Hematopoietic multipotent progenitor cell treated with erythropoietin and hydrocortisone succinate and interleukin-3 and kit ligand, for 17 days (in vitro differentiated cells): ENCODE data around the gene TSKU.

Experiments used
- DNase-seq: peaks from one replicate; pipeline ENCODE4 v3.0.0-alpha.2; 2015; ENCODE audit warnings: low spot score

The TSKU gene

DNA sequence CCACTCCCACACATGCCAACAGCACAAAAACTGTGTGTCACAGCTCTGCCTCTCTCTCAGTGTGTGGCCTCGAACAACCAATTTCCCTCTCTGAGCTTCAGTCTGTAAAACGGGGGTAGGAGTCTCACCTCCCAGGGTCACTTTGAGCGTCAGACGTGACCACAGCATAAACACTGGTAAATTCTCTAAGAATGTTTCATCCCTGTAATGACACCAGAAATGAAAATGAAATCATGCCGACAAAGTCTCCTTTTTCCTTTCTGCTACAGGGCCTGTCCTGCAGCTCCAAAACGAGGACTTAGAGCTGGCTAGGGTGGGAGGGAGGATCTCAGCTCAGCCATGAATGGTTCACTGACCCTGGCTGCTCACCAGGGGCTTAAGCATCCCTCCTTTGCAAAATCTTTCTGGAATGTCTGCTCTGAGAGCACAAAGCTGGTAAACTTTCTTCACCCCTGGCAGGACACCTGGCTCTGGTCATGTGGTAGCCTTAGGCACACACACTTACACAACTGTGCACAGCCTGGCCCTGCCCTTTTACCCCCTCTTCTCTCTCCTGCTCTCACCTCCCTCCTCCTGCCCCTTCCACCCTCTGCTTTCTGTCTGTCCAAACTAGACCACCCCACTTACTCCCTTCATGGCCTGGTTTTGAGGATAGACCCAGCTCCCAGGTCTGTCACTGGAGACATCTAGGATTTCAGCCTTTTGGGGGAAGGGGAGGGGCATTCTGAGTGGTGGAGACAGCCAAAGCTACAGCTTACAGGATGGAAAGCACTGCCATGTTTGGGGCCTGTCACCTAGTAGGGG lies 12.3 kb upstream of the TSKU start:
- DNase-seq, result no peak

GRCh38 chr11:76771446-76772099 lies 11.6 kb upstream of the TSKU start:
- no peak for DNase-seq

GRCh38 chr11:76772100-76772782 lies 10.9 kb upstream of the TSKU start:
- DNase-seq, result no peak

GRCh38 chr11:76772783-76773106 lies 10.4 kb upstream of the TSKU start:
- DNase-seq, result no peak

DNA sequence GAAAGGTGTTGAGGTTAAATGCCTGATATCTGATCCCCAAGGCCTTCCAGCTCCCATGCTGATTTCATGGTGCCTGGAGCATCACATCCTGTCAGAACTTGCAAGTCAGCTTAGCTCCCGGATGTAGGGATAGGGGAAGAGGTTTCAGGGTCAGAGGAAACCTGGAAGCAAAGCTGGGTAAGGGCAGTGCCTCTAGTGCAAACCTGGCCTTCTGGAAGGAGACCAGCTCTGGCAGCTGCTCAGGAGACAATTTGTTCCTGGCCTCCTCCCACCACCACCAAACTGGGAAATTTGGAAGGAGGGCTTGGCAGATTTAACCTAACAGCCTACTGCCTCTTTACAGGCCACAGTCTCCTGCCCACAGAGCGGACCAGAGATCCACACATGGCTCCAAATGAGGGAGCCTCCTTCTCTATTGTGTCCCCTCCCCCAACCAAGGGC lies 9.2 kb upstream of the TSKU start:
- DNase-seq, result no peak

- no peak for DNase-seq
These were observed 6.7 kb upstream of the TSKU start for GRCh38 chr11:76776472-76776871.

- no peak for DNase-seq
These were observed 5.9 kb upstream of the TSKU start for GRCh38 chr11:76777305-76777704.

DNA sequence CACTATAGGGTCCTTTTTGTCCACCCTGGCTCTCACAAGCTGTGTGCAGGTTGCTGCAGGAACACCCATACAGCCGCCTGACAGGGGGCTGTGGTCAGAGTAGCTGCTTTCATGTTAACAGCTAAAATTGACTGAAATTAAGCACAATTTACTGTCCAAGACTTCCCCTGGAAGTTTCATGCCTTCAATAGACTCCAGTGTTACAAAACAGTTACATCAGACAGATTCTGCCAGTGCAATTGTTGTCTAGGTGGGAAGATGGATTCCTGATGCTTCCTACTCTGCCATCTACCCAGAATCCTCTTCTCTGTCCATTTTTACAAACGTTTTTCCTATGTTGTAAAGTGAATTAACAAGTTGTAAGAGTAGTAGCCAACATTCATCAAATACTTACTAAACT lies 5.3 kb upstream of the TSKU start:
- DNase-seq, result no peak

- DNase-seq, result no peak
These were observed 4.3 kb upstream of the TSKU start for GRCh38 chr11:76778874-76779273.

- DNase-seq, result no peak
These were observed 1.9 kb upstream of the TSKU start for GRCh38 chr11:76781046-76781801.

DNA sequence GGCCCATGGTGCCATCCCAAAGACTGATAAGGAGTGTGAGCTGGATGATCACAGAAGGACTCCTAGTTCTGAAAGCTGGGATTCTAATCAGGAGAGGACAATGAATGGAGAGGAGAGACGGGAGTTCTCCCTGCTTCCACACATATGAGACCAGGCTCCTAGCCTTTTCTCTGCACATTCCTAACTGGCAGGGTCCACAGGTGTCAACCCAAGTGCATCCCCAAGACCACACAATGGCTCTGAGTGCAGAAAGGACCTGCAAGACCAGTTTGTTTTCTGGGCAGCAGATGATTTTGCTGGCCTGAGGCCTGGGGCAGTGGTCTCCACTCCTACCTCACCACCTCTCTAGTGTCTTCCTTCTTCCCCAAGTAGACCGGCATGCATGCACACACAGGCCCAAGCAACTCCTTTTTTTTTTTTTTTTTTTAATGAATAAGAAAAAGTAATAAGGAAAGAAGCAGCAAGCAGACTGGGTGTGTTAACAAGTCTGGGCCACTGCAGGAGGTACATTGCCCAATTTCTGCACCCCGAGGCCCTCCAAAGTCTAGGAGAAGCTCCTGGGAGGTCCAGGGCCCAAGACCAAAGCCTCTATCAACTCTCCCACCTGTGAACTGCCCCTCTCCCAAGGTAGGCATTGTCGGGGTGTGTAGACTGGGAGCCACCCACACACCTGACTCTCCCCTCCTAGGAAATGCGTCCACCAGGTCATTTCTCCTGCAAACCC lies 1.2 kb upstream of the TSKU start:
- DNase-seq, result no peak

- DNase-seq, result peak; percentile 78
These were observed 444 bp upstream of the TSKU start for GRCh38 chr11:76782531-76783293.

DNA sequence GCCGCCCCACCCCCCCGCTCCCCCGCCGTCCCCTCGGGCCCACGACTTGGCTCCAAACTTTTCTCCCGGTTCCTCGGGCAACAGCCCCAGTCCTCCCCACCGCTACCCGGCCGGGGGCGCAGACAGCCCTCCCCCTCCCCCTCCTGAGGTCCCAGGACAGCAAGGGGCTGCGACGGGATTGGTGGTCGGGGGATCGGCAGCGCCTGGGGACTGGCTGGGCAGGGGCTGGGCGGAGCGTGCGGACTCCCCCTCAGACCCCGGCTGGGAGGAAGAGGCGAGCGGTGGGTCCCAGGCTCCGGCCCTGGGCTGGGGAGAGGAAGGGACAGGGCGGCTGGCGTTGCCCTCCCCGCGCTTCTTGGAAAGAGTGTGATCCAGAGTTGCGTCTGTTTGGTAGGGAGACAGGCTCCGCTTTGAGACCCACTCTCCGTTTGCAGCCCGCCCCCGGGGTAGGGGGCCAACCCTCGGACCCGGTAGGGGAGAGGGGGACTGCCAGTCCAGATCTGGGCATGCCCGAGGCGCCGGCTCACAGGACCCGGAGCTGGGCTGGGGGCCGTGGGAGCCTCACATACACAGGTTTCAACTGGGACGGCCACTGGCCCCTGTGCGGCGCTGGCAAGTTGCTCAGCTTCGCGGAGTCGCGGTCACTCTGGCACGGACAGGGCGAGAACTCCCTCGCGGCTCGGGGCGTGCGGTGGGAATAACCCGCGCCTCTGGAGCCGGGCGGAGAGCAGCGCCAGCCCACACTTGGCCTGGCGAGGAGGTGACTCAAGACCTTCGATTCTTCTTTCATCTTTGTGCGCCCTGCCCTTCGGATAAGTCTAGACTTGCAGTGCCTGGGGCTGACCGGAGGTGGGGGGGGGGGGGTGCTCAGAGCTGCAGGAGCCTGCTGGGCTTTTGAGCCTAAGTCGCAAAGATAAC lies 999 bp downstream of the TSKU start:
- DNase-seq, result peak; percentile 28

DNA sequence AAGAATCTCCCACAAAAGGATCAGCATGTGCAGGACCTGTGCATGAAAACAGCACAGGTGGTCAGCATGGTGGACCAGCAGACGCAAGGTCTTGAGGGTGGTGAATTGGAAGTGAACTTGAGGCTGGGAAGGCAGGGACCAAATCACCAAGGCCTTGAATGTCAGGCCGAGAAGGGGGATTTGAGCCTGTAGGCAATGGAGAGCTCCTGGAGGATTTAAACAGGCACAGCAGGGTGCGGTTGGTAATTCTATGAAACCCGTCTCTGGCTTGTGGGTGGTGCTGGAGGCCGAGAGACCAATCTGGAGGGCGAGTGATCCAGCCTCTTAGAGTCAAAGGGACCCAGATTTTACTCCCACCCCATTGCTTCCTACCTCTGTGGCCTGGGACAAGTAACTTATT lies 2.4 kb downstream of the TSKU start:
- DNase-seq, result peak; percentile 19

DNA sequence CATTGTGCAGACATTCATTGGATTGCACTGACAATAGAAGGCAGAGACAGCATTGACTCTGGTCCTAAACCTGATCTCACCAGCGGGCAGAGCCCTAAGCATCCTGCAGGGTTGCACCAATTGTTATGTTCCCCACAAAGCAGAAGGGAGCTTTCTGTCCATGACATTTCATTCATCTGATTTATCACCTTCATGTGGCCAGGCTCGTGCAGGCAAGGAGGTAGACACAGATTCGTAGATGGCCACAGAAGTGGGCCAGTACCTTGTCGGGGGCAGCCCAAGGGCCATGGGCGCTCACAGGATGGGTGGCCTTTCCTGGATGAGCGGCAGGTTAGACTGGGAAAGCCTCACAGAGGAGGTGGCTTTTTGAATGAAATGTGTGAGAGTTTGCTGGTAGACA lies 2.9 kb downstream of the TSKU start:
- no peak for DNase-seq

DNA sequence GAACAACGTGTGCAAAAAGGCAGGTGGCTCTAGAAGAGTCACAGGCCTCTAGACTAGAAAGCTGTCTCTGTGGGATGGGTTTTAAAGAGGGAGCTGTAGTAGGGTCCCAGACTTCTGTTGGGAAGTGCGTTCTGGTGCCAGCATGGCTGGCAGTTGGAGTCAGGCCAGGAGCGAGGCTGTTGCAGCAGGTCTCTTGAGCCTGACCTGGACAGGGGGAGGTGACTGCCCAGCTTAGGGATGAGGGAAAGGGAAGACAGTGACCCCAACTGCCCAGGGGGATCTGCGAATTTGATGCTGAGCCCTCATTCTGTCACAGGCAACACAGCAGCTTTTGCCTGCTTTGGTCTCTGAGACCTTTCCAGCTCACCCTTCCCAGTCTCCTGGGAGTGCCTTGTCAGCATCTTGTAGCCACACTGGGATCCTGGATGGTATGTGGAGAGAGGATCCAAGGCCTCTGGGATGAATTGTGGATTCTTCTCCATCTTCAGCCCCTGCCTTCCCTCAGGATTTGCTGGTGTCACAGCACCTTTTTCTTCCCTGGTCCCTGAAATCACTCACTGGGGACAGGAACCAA lies 3.4 kb downstream of the TSKU start:
- DNase-seq, result no peak

DNA sequence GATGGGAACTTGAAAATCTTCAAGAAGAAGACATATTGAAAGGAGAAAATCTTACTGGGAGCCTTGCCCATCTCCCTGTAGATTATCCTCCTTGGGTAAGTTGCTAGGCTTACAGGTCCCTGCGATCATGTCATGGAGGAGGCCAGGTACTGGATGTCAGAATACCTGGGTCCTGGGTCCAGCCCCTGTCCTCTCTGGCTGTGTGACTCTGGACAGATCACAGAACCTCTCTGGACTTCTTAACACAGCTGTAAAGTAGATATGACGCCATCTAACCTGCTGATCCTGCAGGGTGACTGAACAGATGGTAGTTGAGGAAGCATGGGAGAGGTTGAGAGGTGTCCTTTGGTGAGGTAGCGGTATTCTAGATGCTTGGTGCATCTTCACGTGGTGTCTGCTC lies 4.1 kb downstream of the TSKU start:
- DNase-seq, result peak; percentile 21

- DNase-seq, result peak; percentile 73
These were observed 4.9 kb downstream of the TSKU start for GRCh38 chr11:76787911-76788596.
